ENCODE measurements around the gene TBX18.

Gene TBX18

DNA sequence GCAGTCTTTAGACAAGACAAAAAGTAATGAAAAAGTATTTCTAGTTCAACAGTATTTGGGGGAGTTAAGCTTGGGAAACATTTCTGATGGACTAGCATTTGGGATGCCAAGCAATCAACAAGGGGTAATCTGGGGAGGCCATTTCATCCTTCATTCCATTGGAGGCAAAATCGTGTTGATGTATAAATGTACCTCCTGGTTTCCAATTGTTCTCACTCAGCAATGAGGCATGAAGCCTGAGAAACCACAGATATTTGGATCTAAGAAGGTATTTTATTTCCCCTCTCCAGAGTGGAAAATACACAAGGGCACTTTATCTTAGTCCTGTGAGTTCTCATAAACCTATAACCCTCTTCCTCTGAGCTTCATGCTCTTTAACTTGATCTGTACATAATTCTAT is 68.2 kb downstream of the TBX18 start:
- no peak for DNase-seq (ENCODE audit: low spot score)
- no peak overlapping the region for H3K27ac Mint-ChIP-seq
- H3K9me3 Mint-ChIP-seq: no peaks in the 10 kb centered on the region
- no peak overlapping the region for H3K4me3 Mint-ChIP-seq
- no peaks in the 10 kb centered on the region for H3K36me3 Mint-ChIP-seq (ENCODE audit: low read depth)
- no peaks in the 10 kb centered on the region for H3K27me3 Mint-ChIP-seq (ENCODE audit: low read depth)
- H3K4me1 Mint-ChIP-seq (ENCODE audit: low read depth): no peaks in the 10 kb centered on the region

DNA sequence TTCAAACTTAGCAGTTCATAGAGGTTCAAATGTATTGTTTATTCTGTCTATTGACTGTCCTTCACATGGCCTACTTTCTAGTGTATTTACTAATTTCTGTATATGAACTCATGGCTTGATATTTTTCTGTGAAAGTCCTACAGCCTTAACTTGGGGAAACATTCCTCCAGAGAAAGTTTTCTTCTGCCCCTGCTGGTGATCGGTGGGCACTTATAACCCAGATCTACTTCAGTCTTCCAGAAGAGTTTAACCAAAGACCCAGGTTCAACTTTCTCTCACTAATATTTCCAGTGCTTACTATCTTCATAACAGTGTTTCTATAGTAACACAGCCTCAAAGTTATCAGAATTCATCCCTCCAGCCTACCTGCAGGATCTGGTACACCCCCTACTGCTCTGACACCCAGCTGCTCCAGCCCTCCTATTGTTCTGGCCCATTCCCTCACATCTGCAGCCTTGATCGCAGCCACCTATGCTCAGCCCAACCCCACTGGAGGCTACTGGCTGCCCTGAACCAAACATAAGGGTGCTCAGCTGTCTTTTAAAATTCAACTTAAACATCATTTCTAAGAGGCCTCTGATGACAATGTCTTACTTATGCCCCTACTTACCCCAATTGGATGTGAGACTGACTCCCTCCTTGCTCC is 72.3 kb downstream of the TBX18 start:
- DNase-seq (ENCODE audit: low spot score): no peak
- H3K27me3 Mint-ChIP-seq (ENCODE audit: low read depth): no peaks in the 10 kb centered on the region
- no peak overlapping the region for H3K27ac Mint-ChIP-seq
- H3K9me3 Mint-ChIP-seq: no peaks in the 10 kb centered on the region
- H3K36me3 Mint-ChIP-seq (ENCODE audit: low read depth): no peaks in the 10 kb centered on the region
- H3K4me1 Mint-ChIP-seq (ENCODE audit: low read depth): no peaks in the 10 kb centered on the region
- H3K4me3 Mint-ChIP-seq: no peak overlapping the region

DNA sequence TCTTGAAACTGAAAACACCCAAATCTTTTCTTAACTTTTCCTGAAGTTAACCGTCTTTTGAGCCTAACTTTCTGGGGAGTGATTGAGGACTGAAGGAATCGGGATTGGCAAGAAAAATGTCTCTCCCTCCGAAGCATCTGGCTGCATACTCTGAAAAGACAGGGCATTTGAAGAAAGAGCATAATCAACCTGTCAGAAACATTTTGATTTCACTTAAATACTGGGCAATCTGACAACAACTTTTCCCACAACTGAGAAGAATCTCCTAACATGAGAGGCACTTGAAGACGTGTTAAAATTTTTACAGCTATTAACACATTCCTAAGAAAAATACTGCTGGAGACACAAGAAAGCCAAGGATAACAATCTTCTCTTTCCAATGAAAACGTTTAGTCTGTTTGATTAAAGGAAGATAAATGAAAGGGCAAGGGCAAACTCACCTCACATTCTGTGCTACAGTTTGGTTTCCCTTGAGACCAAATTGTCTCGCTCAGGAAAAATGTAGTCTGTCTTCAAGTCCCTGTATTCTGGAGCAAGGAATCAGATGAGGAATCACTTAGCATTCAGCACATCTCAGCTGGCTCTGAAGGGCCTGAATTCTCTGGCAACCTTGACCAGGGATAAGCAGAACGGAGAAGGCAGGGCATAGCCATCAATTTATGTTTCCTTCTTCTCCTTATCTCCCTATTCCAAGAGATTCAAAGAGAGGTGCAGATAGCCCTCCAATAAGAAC is 76.1 kb downstream of the TBX18 start:
- Mint-ChIP-seq H3K27ac (no peak overlapping the region), H3K36me3 (ENCODE audit: low read depth) (no peaks in the 10 kb centered on the region), H3K4me3 (no peak overlapping the region), H3K9me3 (peaks cover 4% of the 10 kb centered on the region), H3K27me3 (ENCODE audit: low read depth) (no peaks in the 10 kb centered on the region), H3K4me1 (ENCODE audit: low read depth) (no peaks in the 10 kb centered on the region)
- no peak for DNase-seq (ENCODE audit: low spot score)

DNA sequence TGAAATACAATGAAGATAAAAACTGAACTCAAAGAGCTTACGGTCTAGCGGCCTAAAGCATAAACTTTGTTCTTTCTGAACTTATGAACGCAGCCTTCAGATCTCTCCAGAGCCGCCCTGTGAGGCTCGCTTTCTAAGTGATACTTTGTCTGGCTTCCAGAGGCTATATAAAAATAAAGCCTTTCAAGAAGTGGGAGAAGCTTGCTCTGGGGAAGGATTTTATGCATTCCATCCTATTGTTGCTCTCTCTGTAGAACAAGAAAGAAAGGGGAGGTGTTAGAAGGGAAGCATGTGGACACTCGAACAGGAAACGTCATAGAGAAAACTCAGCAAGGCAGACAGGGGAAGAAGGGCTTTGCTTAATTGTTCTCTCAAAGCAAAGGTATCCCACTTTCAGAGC is 77.0 kb downstream of the TBX18 start:
- Mint-ChIP-seq H3K36me3 (ENCODE audit: low read depth) (no peaks in the 10 kb centered on the region), H3K9me3 (peaks cover 4% of the 10 kb centered on the region), H3K27ac (no peak overlapping the region), H3K27me3 (ENCODE audit: low read depth) (no peaks in the 10 kb centered on the region), H3K4me1 (ENCODE audit: low read depth) (no peaks in the 10 kb centered on the region), H3K4me3 (no peak overlapping the region)
- no peak for DNase-seq (ENCODE audit: low spot score)

DNA sequence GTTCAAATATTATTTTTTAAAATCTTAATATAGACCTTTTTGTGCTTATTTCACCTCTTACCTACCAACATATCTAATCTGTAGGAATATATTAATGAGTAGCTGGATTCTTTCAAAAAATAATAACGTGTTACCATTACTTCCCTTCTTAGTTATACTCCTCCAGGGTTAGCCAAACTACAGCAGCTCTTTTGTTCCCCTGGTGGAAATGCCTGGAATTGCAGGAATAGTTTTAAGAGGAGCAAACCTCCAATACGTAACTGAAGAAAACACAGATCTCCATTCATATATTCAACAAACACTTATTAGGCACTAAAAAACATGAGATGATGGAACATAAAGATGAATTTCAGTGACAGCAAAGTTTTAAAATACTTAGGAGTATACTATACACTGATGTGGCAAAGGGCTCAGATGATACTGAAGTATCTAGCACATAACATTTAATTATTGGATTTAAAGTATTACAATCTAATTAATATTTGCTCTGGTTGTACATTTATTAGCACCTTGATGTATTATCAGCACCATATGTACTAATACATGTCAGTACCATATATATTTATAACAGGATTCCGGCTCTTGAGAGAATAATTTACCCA is 78.3 kb downstream of the TBX18 start:
- Mint-ChIP-seq H3K4me1 (ENCODE audit: low read depth) (no peaks in the 10 kb centered on the region), H3K36me3 (ENCODE audit: low read depth) (no peaks in the 10 kb centered on the region), H3K9me3 (peaks cover 4% of the 10 kb centered on the region), H3K27me3 (ENCODE audit: low read depth) (no peaks in the 10 kb centered on the region), H3K4me3 (no peak overlapping the region), H3K27ac (no peak overlapping the region)
- DNase-seq (ENCODE audit: low spot score): no peak

DNA sequence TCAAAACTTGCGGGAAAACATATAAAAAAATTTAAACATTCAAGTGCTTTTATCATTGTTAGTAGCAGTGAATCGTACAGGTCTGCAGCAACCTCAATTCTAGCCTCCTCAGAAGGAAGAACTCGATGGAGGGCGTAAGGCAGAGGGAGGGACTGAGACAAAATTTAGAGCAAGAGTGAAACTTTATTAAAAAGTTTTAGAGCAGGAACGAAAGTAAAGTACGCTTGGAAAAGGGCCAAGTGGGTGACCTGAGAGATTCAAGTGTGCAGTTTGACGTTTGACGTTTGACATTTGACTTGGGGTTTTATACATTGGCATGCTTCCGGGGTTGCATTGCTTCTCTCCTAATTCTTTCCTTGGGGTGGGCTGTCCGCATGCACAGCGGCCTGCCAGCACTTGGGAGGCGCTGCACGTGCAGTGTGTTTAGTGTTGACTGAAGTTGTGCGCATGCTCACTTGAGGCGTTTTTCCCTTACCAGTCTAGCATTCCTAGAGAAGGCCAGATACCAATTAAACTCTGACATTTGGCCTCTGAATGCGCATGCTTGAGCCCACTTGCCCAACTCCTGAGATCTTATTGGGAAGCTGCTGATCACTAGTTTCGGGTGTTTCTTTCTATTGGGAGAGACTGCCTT is 82.6 kb downstream of the TBX18 start:
- DNase-seq (ENCODE audit: low spot score): no peak
- no peaks in the 10 kb centered on the region for H3K27me3 Mint-ChIP-seq (ENCODE audit: low read depth)
- no peaks in the 10 kb centered on the region for H3K36me3 Mint-ChIP-seq (ENCODE audit: low read depth)
- H3K9me3 Mint-ChIP-seq: peaks cover 4% of the 10 kb centered on the region
- H3K27ac Mint-ChIP-seq: no peak overlapping the region
- H3K4me3 Mint-ChIP-seq: no peak overlapping the region
- H3K4me1 Mint-ChIP-seq (ENCODE audit: low read depth): no peaks in the 10 kb centered on the region

DNA sequence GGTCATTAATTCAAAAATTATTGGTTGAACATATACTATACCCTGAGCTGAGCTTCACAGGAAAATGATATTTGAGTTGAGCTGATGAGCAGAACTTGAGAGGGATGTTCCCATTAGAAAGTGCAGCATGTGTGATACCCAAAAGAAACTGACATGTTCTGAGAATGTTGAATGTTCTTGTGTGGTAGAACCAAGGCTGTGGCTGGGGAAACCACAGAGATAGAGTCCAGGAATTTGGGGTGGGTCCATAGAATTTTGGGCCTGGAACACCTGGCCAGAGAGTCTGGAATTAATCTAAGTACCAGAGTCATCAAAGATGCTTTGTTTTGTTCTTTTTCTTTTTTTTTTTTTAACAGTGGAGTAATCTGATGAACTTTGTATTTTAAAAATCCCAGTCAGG is 88.7 kb downstream of the TBX18 start:
- no peak for DNase-seq (ENCODE audit: low spot score)
- Mint-ChIP-seq H3K4me1 (ENCODE audit: low read depth) (no peaks in the 10 kb centered on the region), H3K36me3 (ENCODE audit: low read depth) (no peaks in the 10 kb centered on the region), H3K4me3 (no peak overlapping the region), H3K27me3 (ENCODE audit: low read depth) (no peaks in the 10 kb centered on the region), H3K27ac (no peak overlapping the region), H3K9me3 (no peaks in the 10 kb centered on the region)

DNA sequence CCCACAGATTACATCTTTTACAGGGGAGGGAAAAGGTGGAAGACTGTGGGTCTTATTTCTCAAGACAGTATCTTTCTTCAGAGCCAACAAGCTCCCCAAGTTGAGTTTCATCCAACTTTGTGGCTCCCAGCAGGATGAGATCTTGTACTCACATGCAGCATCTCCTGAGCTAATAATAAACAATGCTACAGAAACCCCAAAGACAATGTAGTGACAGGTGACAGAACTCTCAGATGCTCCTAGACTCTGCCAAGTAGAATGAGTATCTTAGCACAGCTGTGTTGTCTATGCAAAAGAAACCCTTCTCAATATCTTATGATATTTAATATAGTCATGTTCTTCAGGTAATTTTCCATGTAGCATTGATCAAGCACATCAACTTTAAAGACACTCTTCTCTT is 90.0 kb downstream of the TBX18 start:
- Mint-ChIP-seq H3K4me3 (no peak overlapping the region), H3K27ac (no peak overlapping the region), H3K4me1 (ENCODE audit: low read depth) (no peaks in the 10 kb centered on the region), H3K36me3 (ENCODE audit: low read depth) (no peaks in the 10 kb centered on the region), H3K9me3 (no peaks in the 10 kb centered on the region), H3K27me3 (ENCODE audit: low read depth) (no peaks in the 10 kb centered on the region)
- no peak for DNase-seq (ENCODE audit: low spot score)

DNA sequence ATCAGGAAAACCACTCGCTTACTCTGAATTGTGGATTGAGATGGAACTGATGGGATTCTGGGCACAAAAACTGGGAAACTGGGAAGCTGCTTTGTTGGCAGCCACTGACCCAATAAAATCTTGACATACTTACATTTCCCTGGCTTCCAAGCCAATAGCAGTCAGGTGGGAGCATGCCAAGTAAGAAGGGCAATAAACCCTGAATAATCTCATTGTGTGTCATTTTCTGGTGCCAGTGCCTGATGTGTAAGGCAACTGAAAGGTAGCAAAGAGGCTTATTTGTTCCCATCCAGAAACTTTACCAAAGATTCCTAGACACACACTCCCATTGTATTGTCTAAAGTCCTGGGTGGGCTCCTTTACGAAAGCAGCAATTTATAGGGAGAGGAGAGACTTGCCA is 93.2 kb downstream of the TBX18 start:
- DNase-seq (ENCODE audit: low spot score): no peak
- H3K27me3 Mint-ChIP-seq (ENCODE audit: low read depth): no peaks in the 10 kb centered on the region
- H3K4me3 Mint-ChIP-seq: no peak overlapping the region
- no peaks in the 10 kb centered on the region for H3K9me3 Mint-ChIP-seq
- H3K4me1 Mint-ChIP-seq (ENCODE audit: low read depth): no peaks in the 10 kb centered on the region
- H3K27ac Mint-ChIP-seq: no peak overlapping the region
- no peaks in the 10 kb centered on the region for H3K36me3 Mint-ChIP-seq (ENCODE audit: low read depth)

DNA sequence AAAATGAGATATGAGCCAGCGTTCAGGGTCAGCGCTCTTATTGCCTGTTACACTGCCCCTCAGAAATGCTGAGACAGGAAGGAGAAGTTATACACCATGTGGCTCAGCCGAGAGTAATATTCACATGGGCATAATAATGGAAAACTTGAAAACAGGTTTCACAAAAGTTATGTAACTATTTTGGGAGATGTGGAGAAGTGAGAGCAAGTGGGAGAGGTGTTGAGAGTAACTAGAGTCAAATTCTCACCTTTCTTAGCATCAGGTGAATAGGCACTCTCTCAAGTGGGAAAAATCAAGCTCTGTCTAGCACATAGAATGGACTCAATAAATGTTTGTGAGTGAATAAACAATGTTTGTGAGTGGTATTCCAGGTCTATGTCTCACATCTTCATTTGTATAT is 94.5 kb downstream of the TBX18 start:
- DNase-seq (ENCODE audit: low spot score): no peak
- H3K9me3 Mint-ChIP-seq: no peaks in the 10 kb centered on the region
- H3K4me1 Mint-ChIP-seq (ENCODE audit: low read depth): no peaks in the 10 kb centered on the region
- no peak overlapping the region for H3K4me3 Mint-ChIP-seq
- H3K36me3 Mint-ChIP-seq (ENCODE audit: low read depth): no peaks in the 10 kb centered on the region
- H3K27me3 Mint-ChIP-seq (ENCODE audit: low read depth): no peaks in the 10 kb centered on the region
- H3K27ac Mint-ChIP-seq: no peak overlapping the region

DNA sequence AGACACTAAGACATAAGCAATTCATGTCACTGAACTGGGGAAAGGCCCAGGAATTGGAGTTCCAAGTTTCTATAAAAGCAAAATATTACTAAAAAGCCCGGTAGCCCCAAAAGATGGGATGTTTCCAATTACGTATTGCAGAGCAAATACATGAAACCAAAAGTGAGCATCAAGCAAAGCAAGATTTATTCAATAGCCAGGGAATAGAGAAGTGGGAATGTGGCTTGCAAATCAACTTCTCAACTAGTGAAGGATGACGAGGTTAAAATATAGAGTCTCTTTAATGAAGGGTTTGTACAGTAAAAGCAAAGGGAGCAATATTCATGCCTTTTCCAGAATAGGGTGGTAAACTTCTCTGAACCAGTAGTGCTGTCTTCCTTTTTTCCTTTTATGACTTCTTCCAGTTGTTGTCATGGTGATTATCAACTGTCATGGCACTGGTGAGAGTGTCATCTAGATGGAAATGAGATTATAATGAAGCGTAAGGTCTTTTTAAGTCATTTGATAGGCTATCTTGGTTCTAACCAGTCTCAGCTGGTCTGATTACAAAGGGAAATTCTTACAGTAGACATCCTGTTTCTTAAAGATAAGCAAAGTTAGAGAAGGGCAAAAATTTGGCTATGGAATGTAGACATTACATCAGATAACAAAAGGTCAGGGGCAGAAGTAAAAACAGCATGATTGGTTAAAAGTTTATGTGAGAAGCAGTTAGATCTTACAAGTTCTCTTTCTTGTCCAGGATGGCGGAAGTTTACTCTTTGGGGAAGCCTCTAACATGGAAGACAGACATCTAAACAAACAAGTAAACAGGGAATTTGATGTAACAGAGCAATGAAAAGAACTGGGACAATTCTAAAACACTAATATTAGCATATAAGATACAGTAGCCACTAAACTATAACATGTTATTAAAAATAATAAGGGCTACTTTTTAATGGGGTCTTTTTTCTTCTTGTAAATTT is 96.9 kb downstream of the TBX18 start:
- Mint-ChIP-seq H3K4me1 (ENCODE audit: low read depth) (no peaks in the 10 kb centered on the region), H3K36me3 (ENCODE audit: low read depth) (no peaks in the 10 kb centered on the region), H3K27me3 (ENCODE audit: low read depth) (no peaks in the 10 kb centered on the region), H3K4me3 (no peak overlapping the region), H3K9me3 (no peaks in the 10 kb centered on the region), H3K27ac (no peak overlapping the region)
- DNase-seq (ENCODE audit: low spot score): no peak

DNA sequence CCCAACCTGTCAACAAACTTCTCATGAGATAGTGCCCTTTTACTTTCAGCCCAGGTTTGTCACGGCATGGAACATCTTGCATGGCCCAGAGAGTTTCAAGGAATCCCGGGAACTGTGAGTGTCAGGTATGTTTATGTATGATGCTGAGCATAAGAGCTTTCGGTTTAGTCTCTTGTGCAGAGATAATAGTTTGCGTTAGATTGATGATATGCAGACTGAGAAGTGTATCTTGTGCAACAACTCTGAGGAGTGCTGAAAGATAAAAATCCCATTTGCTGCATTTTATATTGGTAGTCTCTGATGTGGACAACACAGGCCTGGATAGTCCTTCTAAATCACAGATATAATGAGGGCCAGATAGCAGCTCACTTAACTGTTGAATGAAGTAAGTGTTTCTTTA is 99.0 kb downstream of the TBX18 start:
- H3K27me3 Mint-ChIP-seq (ENCODE audit: low read depth): no peaks in the 10 kb centered on the region
- no peaks in the 10 kb centered on the region for H3K9me3 Mint-ChIP-seq
- H3K4me1 Mint-ChIP-seq (ENCODE audit: low read depth): no peaks in the 10 kb centered on the region
- no peaks in the 10 kb centered on the region for H3K36me3 Mint-ChIP-seq (ENCODE audit: low read depth)
- no peak overlapping the region for H3K4me3 Mint-ChIP-seq
- no peak for DNase-seq (ENCODE audit: low spot score)
- H3K27ac Mint-ChIP-seq: no peak overlapping the region

DNA sequence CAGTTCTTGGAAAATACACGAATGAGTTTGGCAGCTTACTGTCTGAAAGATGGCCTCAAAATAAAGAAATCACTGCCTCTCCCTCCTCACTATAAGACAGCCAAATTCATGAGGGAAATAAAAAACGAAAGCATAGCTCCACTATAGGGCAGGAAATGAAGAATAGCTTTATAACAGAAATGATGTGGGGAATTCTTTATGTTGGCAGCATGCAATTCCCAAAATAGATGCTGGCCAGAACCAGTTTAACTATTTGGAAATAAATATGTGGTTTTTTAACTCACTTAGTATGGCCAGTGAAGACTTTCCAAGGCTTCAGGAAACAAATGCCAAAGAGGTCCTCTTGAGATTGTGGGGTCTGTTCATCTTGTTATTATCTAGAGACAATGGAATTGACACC is 100.5 kb downstream of the TBX18 start:
- H3K4me1 Mint-ChIP-seq (ENCODE audit: low read depth): no peaks in the 10 kb centered on the region
- no peak overlapping the region for H3K4me3 Mint-ChIP-seq
- H3K9me3 Mint-ChIP-seq: no peaks in the 10 kb centered on the region
- no peak overlapping the region for H3K27ac Mint-ChIP-seq
- no peaks in the 10 kb centered on the region for H3K27me3 Mint-ChIP-seq (ENCODE audit: low read depth)
- H3K36me3 Mint-ChIP-seq (ENCODE audit: low read depth): no peaks in the 10 kb centered on the region
- no peak for DNase-seq (ENCODE audit: low spot score)

Data from T-helper 2 cell treated with Interferon-gamma antibody and Interleukin-4, amounts not matched to agents 5 μg/mL and 100 μg/mL, for 36 hours (primary cell).